OCI-LY1 (cell line): Measurements from ENCODE around the gene MAP3K9.

Source experiments
- H2AFZ ChIP-seq: fragments of 200-600 bp; sonication (generic), shearing (Covaris generic); 2 replicates; pipeline ENCODE4 v1.6.0; 2014; ENCODE audit warnings: antibody characterized with exemption, mild to moderate bottlenecking, low read length
- H3F3A ChIP-seq: fragments of 200-600 bp; sonication (generic), shearing (Covaris generic); 2 replicates; pipeline ENCODE4 v1.6.0; 2014; ENCODE audit warnings: mild to moderate bottlenecking, antibody characterized with exemption, low read length, moderate library complexity; ENCODE audit not compliant: insufficient read depth
- H3K27ac ChIP-seq: fragments of 200-600 bp; sonication (generic); 2 replicates; pipeline ENCODE4 v1.5.1; 2014; ENCODE audit warnings: low read length, mixed run types, mild to moderate bottlenecking, low read depth; ENCODE audit not compliant: poor library complexity, severe bottlenecking
- H3K27me3 ChIP-seq: fragments of 200-600 bp; sonication (generic); 2 replicates; pipeline ENCODE4 v1.6.0; 2014; ENCODE audit warnings: antibody characterized with exemption, mild to moderate bottlenecking, low read length, moderate library complexity; ENCODE audit not compliant: insufficient read depth
- H3K36me3 ChIP-seq: fragments of 200-600 bp; sonication (generic); 2 replicates; pipeline ENCODE4 v1.6.1; 2014; ENCODE audit warnings: mild to moderate bottlenecking, antibody characterized with exemption, low read length, moderate library complexity, mixed read lengths; ENCODE audit not compliant: insufficient read depth
- H3K4me1 ChIP-seq: fragments of 200-600 bp; sonication (generic); 2 replicates; pipeline ENCODE4 v1.5.1; 2014; ENCODE audit warnings: mild to moderate bottlenecking, low read length, moderate library complexity; ENCODE audit not compliant: insufficient read depth, severe bottlenecking
- H3K4me2 ChIP-seq: fragments of 200-600 bp; sonication (generic), shearing (Covaris generic); 2 replicates; pipeline ENCODE4 v1.6.1; 2014; ENCODE audit warnings: low read length
- H3K4me3 ChIP-seq: fragments of 200-600 bp; sonication (generic); 2 replicates; pipeline ENCODE4 v1.5.1; 2014; ENCODE audit warnings: low read length, low read depth, mild to moderate bottlenecking, mixed read lengths; ENCODE audit not compliant: poor library complexity, severe bottlenecking
- H3K79me2 ChIP-seq: fragments of 200-600 bp; shearing (Covaris generic); 2 replicates; pipeline ENCODE4 v1.6.1; 2016; ENCODE audit warnings: mixed run types, low read length, mixed read lengths; ENCODE audit not compliant: insufficient read depth
- H3K9ac ChIP-seq: fragments of 200-600 bp; sonication (generic), shearing (Covaris generic); 2 replicates; pipeline ENCODE4 v1.6.1; 2014; ENCODE audit warnings: mild to moderate bottlenecking, low read length, mixed read lengths
- H3K9me2 ChIP-seq: fragments of 200-600 bp; sonication (generic), shearing (Covaris generic); 2 replicates; pipeline ENCODE4 v1.6.1; 2014; ENCODE audit warnings: low read depth, mild to moderate bottlenecking, low read length, mixed read lengths
- H3K9me3 ChIP-seq: fragments of 200-600 bp; shearing (Covaris generic); 2 replicates; pipeline ENCODE4 v1.6.1; 2014; ENCODE audit warnings: low read length, mixed read lengths
- H4K20me1 ChIP-seq: fragments of 200-600 bp; sonication (generic), shearing (Covaris generic); 2 replicates; pipeline ENCODE4 v1.6.0; 2016; ENCODE audit warnings: mild to moderate bottlenecking, low read length; ENCODE audit not compliant: insufficient read depth
- EZH2 ChIP-seq: fragments of 200-600 bp; sonication (generic), shearing (Covaris generic); IDR thresholded peaks from 2 replicates; pipeline ENCODE4 v1.8.0; 2017; ENCODE audit warnings: borderline replicate concordance, mixed run types, mild to moderate bottlenecking, antibody characterized with exemption, low read length, moderate library complexity, mixed read lengths
- TF ChIP-seq, protein P1 (sequence below): fragments of 200-600 bp; sonication (generic), shearing (Covaris generic); IDR thresholded peaks from 2 replicates; pipeline ENCODE4 v1.5.1; 2017; ENCODE audit warnings: mild to moderate bottlenecking, antibody characterized with exemption, low read length, moderate library complexity, mixed read lengths

The MAP3K9 gene

DNA sequence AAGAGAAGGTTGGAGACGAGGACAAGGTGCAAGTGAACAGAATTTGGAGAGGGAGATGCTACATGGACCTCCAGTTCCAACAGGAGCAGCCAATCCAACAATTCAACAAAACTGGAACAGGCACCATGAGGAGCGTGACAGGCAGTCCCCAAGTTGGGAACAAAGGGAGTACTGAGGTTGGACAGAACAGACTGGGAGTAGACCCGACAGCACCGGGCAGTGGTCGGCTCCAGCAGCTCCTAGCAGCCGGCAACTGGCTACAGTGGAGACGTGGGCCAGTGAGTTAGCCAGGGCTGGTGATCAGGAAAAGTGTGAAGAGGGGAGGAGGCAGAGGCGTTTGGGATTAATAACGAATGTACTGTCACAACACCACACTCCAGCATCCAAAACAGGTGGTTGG is 16.4 kb downstream of the MAP3K9 start:
- peaks cover 10% of the 10 kb centered on the region for H3K4me1 ChIP-seq
- H3K79me2 ChIP-seq, result no peaks in the 10 kb centered on the region
- no peak for TF ChIP-seq EZH2
- TF ChIP-seq, protein P1, sequence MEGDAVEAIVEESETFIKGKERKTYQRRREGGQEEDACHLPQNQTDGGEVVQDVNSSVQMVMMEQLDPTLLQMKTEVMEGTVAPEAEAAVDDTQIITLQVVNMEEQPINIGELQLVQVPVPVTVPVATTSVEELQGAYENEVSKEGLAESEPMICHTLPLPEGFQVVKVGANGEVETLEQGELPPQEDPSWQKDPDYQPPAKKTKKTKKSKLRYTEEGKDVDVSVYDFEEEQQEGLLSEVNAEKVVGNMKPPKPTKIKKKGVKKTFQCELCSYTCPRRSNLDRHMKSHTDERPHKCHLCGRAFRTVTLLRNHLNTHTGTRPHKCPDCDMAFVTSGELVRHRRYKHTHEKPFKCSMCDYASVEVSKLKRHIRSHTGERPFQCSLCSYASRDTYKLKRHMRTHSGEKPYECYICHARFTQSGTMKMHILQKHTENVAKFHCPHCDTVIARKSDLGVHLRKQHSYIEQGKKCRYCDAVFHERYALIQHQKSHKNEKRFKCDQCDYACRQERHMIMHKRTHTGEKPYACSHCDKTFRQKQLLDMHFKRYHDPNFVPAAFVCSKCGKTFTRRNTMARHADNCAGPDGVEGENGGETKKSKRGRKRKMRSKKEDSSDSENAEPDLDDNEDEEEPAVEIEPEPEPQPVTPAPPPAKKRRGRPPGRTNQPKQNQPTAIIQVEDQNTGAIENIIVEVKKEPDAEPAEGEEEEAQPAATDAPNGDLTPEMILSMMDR, result no peak

DNA sequence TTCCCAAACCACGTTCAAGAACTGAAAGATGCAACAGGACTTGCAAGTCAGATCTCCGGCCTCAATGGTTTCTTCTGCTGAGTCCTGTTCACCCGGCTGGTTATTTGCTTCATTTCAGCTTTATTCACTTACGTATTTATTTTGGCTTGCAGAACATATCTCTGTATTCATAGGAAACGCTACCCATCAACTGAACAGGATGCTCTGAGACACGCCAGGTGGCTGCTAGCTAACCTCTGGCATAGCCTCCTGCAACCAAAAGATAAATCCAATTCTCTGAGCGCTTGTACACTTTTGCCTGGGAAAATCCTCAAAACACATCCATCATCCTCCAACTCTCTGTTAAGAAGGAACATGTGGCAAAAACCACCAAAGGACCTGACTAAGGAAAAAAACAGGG is 17.3 kb downstream of the MAP3K9 start:
- no peaks in the 10 kb centered on the region for H3K9me3 ChIP-seq
- no peaks in the 10 kb centered on the region for H3K79me2 ChIP-seq
- no peak overlapping the region for H3K27ac ChIP-seq
- no peaks in the 10 kb centered on the region for H4K20me1 ChIP-seq
- H3K4me3 ChIP-seq, result no peak overlapping the region
- H3K4me1 ChIP-seq, result peaks cover 10% of the 10 kb centered on the region
- no peak for TF ChIP-seq EZH2
- TF ChIP-seq, protein P1, result no peak
- H3K9ac ChIP-seq, result no peak overlapping the region
- no peak overlapping the region for H3K4me2 ChIP-seq
- no peak overlapping the region for H2AFZ ChIP-seq
- H3F3A ChIP-seq, result 0 out of 2 replicates have a peak, but pooled peaks cover 5% of the 10 kb centered on the region
- H3K36me3 ChIP-seq, result peaks cover 15% of the 10 kb centered on the region; the same call in 1 of the 2 replicates
- H3K9me2 ChIP-seq, result no peaks in the 10 kb centered on the region
- H3K27me3 ChIP-seq, result no peaks in the 10 kb centered on the region

More for the DNA sequence above, 16.4 kb downstream of the MAP3K9 start:
- Histone ChIP-seq H3K4me2 (no peak overlapping the region), H4K20me1 (no peaks in the 10 kb centered on the region), H3K27me3 (no peaks in the 10 kb centered on the region), H2AFZ (no peak overlapping the region), H3F3A (0 out of 2 replicates have a peak, but pooled peaks cover 5% of the 10 kb centered on the region), H3K9ac (no peak overlapping the region), H3K4me3 (no peak overlapping the region), H3K36me3 (peaks cover 18% of the 10 kb centered on the region; the same call in 1 of the 2 replicates), H3K9me3 (no peaks in the 10 kb centered on the region), H3K9me2 (no peaks in the 10 kb centered on the region), H3K27ac (no peak overlapping the region)

- peaks cover 10% of the 10 kb centered on the region for H3K4me1 ChIP-seq
- no peak overlapping the region for H3K4me3 ChIP-seq
- 0 out of 2 replicates have a peak, but pooled peaks cover 5% of the 10 kb centered on the region for H3F3A ChIP-seq
- no peaks in the 10 kb centered on the region for H4K20me1 ChIP-seq
- no peak overlapping the region for H2AFZ ChIP-seq
- H3K4me2 ChIP-seq, result no peak overlapping the region
- TF ChIP-seq, protein P1, result no peak
- TF ChIP-seq EZH2, result no peak
- H3K9me3 ChIP-seq, result no peaks in the 10 kb centered on the region
- H3K36me3 ChIP-seq, result peaks cover 13% of the 10 kb centered on the region; the same call in 1 of the 2 replicates
- H3K79me2 ChIP-seq, result no peaks in the 10 kb centered on the region
- H3K27me3 ChIP-seq, result no peaks in the 10 kb centered on the region
- H3K9ac ChIP-seq, result no peak overlapping the region
- no peak overlapping the region for H3K27ac ChIP-seq
- H3K9me2 ChIP-seq, result no peaks in the 10 kb centered on the region
These were observed 19.4 kb downstream of the MAP3K9 start for GRCh38 chr14:70789961-70790360.
